Activated CD8-positive, alpha-beta T cell treated with anti-CD3 and anti-CD28 coated beads for 36 hours (primary cell): ENCODE data around the gene HOXB13. TPM values are rescaled to one million over a fixed set of nuclear protein-coding genes. Genes with fewer than 3 reads are reported as not detected.

Experiments used
- ATAC-seq: fragments of 200-7000 bp; cut with Tn5 transposase; one replicate; pipeline ENCODE4 v1.10.0; 2021; ENCODE audit warnings: mild to moderate bottlenecking, moderate library complexity
- CTCF ChIA-PET: fragments of 350-600 bp; sonication (Branson Sonifier 250); formaldehyde crosslinking; loops from one replicate; lab custom pipeline; 2021; ENCODE audit warnings: antibody characterized with exemption; lab: Charles Lee
- POLR2A ChIA-PET: fragments of 350-600 bp; sonication (Branson Sonifier 250); formaldehyde crosslinking; loops from one replicate; lab custom pipeline; 2021; ENCODE audit warnings: antibody characterized with exemption; lab: Charles Lee
- DNase-seq: peaks from one replicate; pipeline ENCODE4 v3.0.0-alpha.2; 2020
- H3K27ac Mint-ChIP-seq: one replicate; pipeline ENCODE4 v1.8.0; 2021; ENCODE audit warnings: mild to moderate bottlenecking, mixed read lengths
- H3K27me3 Mint-ChIP-seq: one replicate; pipeline ENCODE4 v1.8.0; 2021; ENCODE audit warnings: mixed read lengths
- H3K36me3 Mint-ChIP-seq: one replicate; pipeline ENCODE4 v1.8.0; 2021; ENCODE audit warnings: low read depth, mixed read lengths
- H3K4me1 Mint-ChIP-seq: one replicate; pipeline ENCODE4 v1.8.0; 2021; ENCODE audit warnings: low read depth, mixed read lengths
- H3K4me3 Mint-ChIP-seq: one replicate; pipeline ENCODE4 v1.8.0; 2021; ENCODE audit warnings: mild to moderate bottlenecking, moderate library complexity, mixed read lengths
- H3K9me3 Mint-ChIP-seq: one replicate; pipeline ENCODE4 v1.8.0; 2021; ENCODE audit warnings: mixed read lengths
- CTCF ChIP-seq: fragments of 200-600 bp; IDR thresholded peaks from one replicate; pipeline ENCODE4 v1.8.0; 2022; ENCODE audit warnings: antibody characterized with exemption, mild to moderate bottlenecking
- intact Hi-C: fragments of 100-400 bp; cut with micrococcal nuclease; formaldehyde crosslinking; loops from one replicate; pipeline ENCODE4 v1.10.0; 2022
- total RNA-seq, 2 experiments: library from RNA; stranded (reverse); gene quantifications; one replicate each; pipeline ENCODE4 v1.2.3, GENCODE V29; 2021

Gene HOXB13
- total RNA-seq, 2 experiments from 2014 or later: not detected

DNA sequence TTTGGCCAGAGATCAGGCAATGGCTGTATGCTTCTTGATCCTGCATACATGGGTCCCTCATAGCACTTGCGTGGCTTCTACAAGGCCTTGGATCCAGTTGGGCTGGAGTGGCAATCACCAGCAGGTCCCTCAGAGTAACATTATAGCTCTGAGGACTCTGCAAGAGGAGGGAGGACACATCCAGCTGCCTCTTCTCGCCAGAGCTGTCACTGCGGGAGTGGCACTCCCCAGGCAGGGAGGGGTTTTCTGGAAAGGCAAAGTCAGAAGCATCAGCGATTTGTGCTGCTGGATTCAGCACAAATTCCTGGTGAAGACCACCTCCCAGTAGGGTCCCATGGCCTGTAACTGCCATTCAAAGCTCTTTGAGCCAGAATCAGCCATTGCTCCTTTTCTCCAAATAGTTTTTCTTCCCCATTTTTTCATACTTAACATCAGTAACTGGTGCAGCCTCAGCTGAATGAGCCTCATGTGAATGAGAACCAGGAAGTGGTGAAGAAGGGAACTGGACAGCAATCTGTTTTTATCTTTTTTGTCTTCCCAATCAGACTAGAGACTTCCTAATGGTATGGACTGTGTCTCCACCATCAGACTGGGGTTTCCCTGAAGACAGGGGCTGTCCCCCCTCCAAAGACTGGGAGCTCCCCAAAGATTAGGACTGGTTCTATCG lies 40.6 kb upstream of the HOXB13 start:
- Mint-ChIP-seq H3K27me3 (peaks cover 19% of the 10 kb centered on the region), H3K27ac (no peak overlapping the region), H3K36me3 (no peaks in the 10 kb centered on the region), H3K4me3 (no peak overlapping the region), H3K4me1 (no peaks in the 10 kb centered on the region), H3K9me3 (no peaks in the 10 kb centered on the region)
- DNase-seq (no peak), ATAC-seq (no peak)
- intact Hi-C loops: no loop called here
- CTCF ChIA-PET: interaction anchor here (0.7 to 2.0 kb wide), 10 partner anchors 13 to 573 kb away, joined by 3 to 7 read pairs (median 4); partner anchors contain the start of gene PRAC2
- POLR2A ChIA-PET: no interaction called here
- no peak for TF ChIP-seq CTCF

DNA sequence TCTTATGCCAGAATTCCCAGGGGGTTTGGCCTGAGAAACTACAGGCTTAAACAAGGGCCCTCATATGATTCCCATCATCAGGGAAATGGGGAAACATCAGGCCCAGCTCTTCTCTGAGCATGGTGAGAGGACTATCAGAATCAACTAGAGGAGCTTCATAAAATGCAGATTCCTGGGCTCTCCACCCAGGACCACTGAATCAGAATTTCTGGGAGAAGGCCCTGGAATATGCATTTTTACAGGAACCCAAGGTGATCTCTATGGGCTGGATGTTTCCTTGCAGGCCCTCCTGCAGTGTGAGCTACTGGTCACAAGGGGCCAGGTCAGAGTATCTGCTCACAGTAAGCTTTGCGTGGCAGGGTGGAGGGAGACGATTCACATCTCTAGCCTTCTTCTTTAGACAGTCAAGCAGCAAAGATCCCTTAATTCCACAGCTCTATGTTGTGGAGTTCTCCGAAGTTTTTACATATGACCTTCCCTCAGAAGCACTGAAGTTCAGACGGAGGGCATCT lies 38.8 kb upstream of the HOXB13 start:
- Mint-ChIP-seq H3K27ac (no peak overlapping the region), H3K4me1 (no peaks in the 10 kb centered on the region), H3K4me3 (no peak overlapping the region), H3K9me3 (no peaks in the 10 kb centered on the region), H3K27me3 (peaks cover 33% of the 10 kb centered on the region), H3K36me3 (no peaks in the 10 kb centered on the region)
- no peak for ATAC-seq
- intact Hi-C loops: no loop called here
- no peak for DNase-seq
- no peak for TF ChIP-seq CTCF
- ChIA-PET POLR2A (interaction anchor here (0.9 kb wide), 1 partner anchor 96 kb away, joined by 3 read pairs; no protein-coding TSS in a partner anchor), CTCF (interaction anchor here (0.9 to 2.4 kb wide), 9 partner anchors 12 to 265 kb away, joined by 3 to 9 read pairs (median 4); no protein-coding TSS in a partner anchor)

- CTCF ChIA-PET: interaction anchor here (0.5 to 6.3 kb wide), 4 partner anchors 37 to 735 kb away, joined by 3 to 30 read pairs (median 4); partner anchors contain the start of gene PRAC2
- no peak for TF ChIP-seq CTCF
- ATAC-seq (no peak), DNase-seq (no peak)
- Mint-ChIP-seq H3K36me3 (no peaks in the 10 kb centered on the region), H3K4me1 (no peaks in the 10 kb centered on the region), H3K4me3 (no peak overlapping the region), H3K9me3 (no peaks in the 10 kb centered on the region), H3K27me3 (peaks cover 53% of the 10 kb centered on the region), H3K27ac (no peak overlapping the region)
- POLR2A ChIA-PET: no interaction called here
- intact Hi-C loops: no loop called here
Measured at GRCh38 chr17:48761114-48761513, 32.6 kb upstream of the HOXB13 start.

DNA sequence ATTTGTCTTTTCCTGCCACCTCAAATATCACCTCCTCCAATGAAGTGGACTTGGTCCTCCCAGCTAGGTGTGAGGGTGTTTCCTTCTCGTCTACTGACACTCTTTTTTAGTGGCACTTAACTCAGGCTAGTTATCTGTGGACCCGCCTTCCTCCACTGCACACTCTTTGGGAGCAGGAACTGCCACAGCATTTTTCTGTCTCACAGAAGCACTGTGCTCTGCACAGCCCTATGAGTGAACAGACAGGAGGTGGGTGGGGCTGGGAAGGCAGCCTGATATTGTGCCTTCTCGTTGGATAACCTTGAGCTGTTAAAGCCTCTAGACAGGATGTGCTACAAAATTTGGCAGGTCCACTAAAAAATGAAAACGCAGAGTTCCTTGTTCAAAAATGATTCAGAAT lies 31.9 kb upstream of the HOXB13 start:
- Mint-ChIP-seq H3K9me3 (no peaks in the 10 kb centered on the region), H3K4me3 (no peak overlapping the region), H3K27ac (no peak overlapping the region), H3K36me3 (no peaks in the 10 kb centered on the region), H3K4me1 (no peaks in the 10 kb centered on the region), H3K27me3 (peaks cover 58% of the 10 kb centered on the region)
- TF ChIP-seq CTCF: no peak
- intact Hi-C loops: no loop called here
- ChIA-PET POLR2A (interaction anchor here (0.6 kb wide), 1 partner anchor 783 kb away, joined by 3 read pairs; no protein-coding TSS in a partner anchor), CTCF (interaction anchor here (1.2 to 6.3 kb wide), 3 partner anchors 36 to 88 kb away, joined by 3 to 30 read pairs (median 6); partner anchors contain the start of gene PRAC2)
- no peak for DNase-seq
- no peak for ATAC-seq

- CTCF ChIA-PET: interaction anchor here (1.7 to 6.3 kb wide), 2 partner anchors 35 to 80 kb away, joined by 9 to 30 read pairs; partner anchors contain the start of gene PRAC2
- Mint-ChIP-seq H3K4me1 (no peaks in the 10 kb centered on the region), H3K27me3 (peaks cover 67% of the 10 kb centered on the region)
Measured at GRCh38 chr17:48759288-48759687, 30.7 kb upstream of the HOXB13 start.

More at GRCh38 chr17:48759288-48759687, 30.7 kb upstream of the HOXB13 start:
- POLR2A ChIA-PET: interaction anchor here (0.6 kb wide), 1 partner anchor 292 kb away, joined by 3 read pairs; no protein-coding TSS in a partner anchor
- DNase-seq: no peak
- intact Hi-C loops: no loop called here
- no peak for TF ChIP-seq CTCF
- H3K36me3 Mint-ChIP-seq: no peaks in the 10 kb centered on the region
- no peak overlapping the region for H3K27ac Mint-ChIP-seq
- no peak for ATAC-seq
- no peak overlapping the region for H3K4me3 Mint-ChIP-seq
- no peaks in the 10 kb centered on the region for H3K9me3 Mint-ChIP-seq
